LNCAP (cell line): Measurements from ENCODE around the gene GAD2.

Experiments used
- TF ChIP-seq, protein P1 (sequence below): fragments of 450-650 bp; IDR thresholded peaks from 2 replicates; pipeline ENCODE4 v1.5.1; 2017; ENCODE audit warnings: mild to moderate bottlenecking

GAD2 gene

DNA sequence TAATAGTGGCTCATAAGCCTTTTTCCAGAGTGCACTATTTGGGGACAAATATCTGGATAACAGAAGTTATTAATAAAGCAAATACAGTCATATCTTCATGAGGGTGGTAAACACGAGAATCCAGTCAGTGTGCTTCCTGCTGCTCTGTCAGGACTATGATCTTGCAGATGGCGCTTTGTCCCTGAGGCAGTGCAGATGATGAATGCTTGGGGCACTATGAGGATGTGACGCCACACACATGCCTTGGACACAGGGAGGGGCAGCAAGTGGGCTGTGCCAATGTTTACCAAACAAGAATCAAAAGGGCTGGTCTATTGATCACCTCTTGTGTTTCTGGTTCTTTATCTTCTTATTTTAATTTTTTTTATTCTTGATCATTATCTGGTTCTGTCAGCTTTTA, 79.8 kb downstream of the GAD2 start:
- TF ChIP-seq, protein P1, sequence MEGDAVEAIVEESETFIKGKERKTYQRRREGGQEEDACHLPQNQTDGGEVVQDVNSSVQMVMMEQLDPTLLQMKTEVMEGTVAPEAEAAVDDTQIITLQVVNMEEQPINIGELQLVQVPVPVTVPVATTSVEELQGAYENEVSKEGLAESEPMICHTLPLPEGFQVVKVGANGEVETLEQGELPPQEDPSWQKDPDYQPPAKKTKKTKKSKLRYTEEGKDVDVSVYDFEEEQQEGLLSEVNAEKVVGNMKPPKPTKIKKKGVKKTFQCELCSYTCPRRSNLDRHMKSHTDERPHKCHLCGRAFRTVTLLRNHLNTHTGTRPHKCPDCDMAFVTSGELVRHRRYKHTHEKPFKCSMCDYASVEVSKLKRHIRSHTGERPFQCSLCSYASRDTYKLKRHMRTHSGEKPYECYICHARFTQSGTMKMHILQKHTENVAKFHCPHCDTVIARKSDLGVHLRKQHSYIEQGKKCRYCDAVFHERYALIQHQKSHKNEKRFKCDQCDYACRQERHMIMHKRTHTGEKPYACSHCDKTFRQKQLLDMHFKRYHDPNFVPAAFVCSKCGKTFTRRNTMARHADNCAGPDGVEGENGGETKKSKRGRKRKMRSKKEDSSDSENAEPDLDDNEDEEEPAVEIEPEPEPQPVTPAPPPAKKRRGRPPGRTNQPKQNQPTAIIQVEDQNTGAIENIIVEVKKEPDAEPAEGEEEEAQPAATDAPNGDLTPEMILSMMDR = no peak

DNA sequence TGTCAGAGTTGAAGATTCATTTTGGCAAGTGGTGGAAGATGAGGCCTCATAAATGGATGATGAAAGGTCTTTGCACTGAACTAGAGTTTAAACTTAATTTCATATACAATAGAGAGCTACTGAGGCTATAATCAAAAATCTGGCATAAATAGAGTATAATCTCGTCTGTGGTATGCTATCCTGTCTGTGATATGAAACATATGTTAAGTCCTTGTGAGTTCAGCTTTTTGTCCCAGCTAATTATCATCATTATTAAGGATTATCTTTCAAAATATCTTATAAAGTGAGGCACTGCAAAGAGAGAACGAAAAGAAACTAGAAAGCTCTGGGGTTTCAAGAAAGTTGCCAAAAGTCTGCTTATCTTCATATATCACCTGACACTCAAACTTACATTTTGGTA, 83.4 kb downstream of the GAD2 start:
- TF ChIP-seq, protein P1 = no peak

GRCh38 chr10:26303366-26303765, 86.8 kb downstream of the GAD2 start:
- TF ChIP-seq, protein P1 = no peak

GRCh38 chr10:26310361-26310760, 93.8 kb downstream of the GAD2 start:
- TF ChIP-seq, protein P1 = no peak

GRCh38 chr10:26311383-26311940, 94.9 kb downstream of the GAD2 start:
- TF ChIP-seq, protein P1 = no peak

- TF ChIP-seq, protein P1 = no peak
These were observed 97.9 kb downstream of the GAD2 start for GRCh38 chr10:26314265-26315013.

DNA sequence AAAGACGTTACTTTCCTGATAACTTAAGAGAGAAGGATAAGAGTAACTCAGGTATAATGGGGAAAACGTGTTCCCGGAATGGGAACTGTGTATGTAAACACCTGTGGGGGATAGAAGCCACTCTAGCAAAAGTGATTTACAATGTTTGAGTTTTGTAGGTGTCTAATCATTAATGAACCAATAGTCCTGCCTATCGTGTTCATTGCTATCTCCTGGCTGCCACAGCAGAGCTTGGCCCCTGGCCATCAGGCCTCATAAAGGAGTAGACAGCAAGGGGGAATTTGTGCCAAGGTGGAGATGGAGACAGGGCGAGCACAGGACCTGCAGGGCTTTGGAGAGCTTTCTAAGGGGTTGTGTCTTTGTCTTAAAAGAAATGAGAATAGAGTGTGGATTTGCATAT, 102.1 kb downstream of the GAD2 start:
- TF ChIP-seq, protein P1 = no peak
